ENCODE results near the gene SLC22A2. TPM values are rescaled to one million over a fixed set of nuclear protein-coding genes. Genes with fewer than 3 reads are reported as not detected.
"Not testable (repeated sequence)": the region's sequence is repeated elsewhere in the genome, so short reads cannot be mapped to it uniquely, and the experiment has no call there.

The SLC22A2 gene
- total RNA-seq (2014; rRNA removed; shearing (Covaris generic)), result not detected in 2 replicates

DNA sequence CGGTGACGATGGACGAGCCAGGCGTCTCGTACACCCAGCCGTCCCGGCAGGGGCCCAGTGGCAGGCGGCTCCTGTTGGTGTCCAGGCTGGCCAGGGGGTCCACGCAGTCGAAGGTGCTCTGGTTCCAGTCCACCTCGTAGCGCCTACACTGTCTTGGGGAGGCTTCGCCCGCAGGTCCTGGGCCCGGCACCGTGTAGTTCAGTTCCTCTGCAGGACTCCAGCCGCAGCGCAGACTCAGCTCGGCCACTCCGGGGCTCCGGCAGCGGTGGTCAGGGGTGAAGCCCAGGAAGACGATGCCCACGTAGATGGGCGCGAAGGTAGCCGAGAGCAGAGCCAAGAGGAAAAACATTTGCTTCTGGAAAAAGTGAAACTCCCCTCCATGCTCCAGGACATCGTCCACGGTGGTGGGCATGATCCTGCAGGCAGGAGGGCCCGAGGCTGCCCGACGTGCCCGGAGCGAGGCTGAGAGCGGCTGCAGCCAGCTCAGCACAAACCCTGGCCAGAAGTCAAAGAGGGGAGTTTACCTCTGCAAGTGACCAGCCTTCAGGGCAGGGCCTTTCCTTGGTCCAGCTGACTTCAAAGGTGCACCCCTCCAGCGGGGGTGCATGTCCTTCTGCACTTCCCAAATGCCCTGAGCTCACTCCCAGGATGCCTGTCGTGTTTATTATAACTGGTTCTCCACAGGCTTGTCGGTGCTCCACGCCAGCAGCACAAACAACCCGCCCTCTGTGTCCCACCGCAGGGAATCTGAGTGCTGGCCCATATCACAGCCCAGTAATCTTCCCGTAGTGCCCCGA, at the start of gene SLC22A2:
Gene SLC22A2 (minus strand): TSS at position 476 of the 797 bp plus-strand sequence. CDS start 64 bp downstream, at position 412.
- DNase-seq (ENCODE audit: low read depth), result no peak

DNA sequence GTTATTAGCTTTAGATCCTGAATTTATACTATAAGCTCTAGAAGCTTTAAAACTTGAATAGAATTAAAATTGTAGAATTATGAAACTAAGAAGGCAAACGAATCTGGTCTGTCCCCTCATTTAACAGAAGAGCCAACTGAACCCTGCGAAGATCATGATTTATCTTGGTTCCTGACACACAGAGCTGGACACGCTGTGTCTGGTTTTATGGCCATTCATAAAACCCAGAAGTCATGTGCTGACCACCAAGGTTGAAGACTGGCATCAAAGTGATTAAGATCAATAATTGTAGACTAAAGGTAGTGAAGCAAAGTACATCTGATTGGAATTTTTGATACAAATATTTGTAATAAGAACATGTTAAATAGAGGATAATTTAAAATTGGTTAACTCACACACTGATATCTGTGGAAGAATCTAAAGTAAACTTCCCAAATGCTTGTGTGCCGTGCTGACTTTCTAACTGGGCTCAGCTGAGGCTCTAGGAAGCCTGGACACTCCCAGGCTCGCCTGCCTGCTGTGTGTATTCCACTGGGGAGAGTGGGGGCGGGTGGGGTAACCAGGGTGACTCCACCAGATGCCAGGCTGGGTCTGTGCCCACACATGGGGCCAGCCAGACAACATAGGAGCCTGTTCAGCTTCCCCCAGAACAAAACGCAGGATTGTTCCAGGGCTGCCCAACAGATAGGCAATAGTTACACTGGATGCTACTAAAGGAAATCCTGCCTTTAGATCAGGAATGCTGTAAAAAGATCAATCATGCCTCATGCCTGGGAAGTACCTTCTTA, 47.5 kb upstream of the SLC22A2 start:
- no peak for DNase-seq (ENCODE audit: low read depth)

- no peak for DNase-seq (ENCODE audit: low read depth)
Measured at GRCh38 chr6:160303806-160304205, 45.2 kb upstream of the SLC22A2 start.

- not testable (repeated sequence) for DNase-seq (ENCODE audit: low read depth)
Measured at GRCh38 chr6:160302431-160303082, 43.9 kb upstream of the SLC22A2 start.

DNA sequence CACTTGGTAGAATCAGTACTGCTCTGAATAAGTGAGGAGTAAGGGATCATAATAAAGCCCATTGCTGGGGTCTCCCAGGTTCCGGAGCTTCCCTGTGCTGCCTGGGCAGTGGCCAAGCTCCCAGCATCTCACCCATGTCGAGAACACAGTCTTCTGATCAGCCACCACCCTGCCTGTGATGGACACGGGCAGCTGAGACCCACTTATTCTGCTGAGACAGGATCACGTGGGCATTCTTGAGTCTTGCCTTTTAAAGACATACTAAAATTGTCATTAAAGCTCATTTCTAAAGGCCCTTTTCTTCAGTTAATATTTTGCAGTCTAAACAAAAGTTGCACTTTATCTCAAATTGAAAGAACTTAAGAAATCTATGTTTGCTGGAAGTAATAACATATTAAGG, 42.7 kb upstream of the SLC22A2 start:
- DNase-seq (ENCODE audit: low read depth), result no peak

GRCh38 chr6:160300076-160300695, 41.6 kb upstream of the SLC22A2 start:
- DNase-seq (ENCODE audit: low read depth), result peak; percentile 45

DNA sequence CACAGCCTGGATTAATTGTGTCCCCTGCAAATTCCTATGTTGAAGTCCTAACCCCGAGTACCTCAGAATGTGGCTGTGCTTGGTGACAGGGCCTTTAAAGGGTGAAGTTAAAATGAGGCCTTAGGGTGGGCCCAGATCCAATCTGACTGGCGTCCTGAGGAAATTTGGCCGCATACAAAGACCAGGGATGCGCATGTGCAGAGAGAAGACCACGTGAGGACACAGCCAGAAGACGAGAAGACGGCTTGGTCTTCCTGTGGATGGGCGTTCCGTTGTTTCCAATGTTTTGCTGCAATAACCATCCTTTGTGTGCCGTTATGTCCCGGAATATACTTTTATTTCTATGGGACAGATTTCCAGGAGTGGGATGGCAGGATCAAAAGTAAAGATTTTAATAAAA, 40.9 kb upstream of the SLC22A2 start:
- no peak for DNase-seq (ENCODE audit: low read depth)

DNA sequence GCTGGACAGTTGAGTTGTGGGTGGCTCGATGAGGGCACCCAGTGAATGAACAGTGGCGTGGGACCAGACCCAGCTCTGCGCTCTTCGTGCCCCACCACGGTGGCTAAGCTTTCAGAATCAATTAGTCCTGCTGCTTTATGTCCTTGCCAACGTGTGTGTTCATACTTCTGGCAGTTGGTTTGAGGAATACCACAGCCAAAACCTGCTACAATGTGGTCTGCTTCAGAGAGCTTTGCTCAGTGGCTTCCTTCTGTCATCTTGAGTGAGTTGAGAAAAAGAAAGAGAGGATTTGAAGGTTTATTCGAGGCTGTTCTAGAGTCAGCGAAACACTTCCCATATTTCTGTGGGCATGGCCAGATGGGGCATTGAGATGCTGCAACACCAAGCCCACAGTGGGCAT, 39.5 kb upstream of the SLC22A2 start:
- no peak for DNase-seq (ENCODE audit: low read depth)

GRCh38 chr6:160297310-160297709, 38.7 kb upstream of the SLC22A2 start:
- peak; percentile 21 for DNase-seq (ENCODE audit: low read depth)

DNA sequence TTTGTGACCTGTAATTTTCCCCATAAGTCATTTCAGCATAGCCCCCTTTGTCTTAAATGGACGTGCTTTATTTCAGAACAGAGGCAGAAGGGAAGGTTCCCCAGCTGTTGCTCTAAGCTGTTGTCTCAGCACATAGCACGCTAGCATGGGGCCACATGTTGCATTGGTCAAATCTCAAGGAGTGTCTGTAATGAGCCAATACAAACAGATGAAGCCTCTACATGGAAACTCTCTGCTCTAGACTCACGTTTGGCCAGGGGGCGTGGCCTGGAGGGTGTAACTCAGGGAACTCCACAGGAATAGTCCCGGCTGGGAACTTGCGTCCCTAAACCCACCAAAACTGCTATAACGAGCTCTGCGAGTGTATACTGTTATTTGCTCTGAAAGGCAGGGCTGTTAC, 35.2 kb upstream of the SLC22A2 start:
- peak; percentile 64 for DNase-seq (ENCODE audit: low read depth)

DNA sequence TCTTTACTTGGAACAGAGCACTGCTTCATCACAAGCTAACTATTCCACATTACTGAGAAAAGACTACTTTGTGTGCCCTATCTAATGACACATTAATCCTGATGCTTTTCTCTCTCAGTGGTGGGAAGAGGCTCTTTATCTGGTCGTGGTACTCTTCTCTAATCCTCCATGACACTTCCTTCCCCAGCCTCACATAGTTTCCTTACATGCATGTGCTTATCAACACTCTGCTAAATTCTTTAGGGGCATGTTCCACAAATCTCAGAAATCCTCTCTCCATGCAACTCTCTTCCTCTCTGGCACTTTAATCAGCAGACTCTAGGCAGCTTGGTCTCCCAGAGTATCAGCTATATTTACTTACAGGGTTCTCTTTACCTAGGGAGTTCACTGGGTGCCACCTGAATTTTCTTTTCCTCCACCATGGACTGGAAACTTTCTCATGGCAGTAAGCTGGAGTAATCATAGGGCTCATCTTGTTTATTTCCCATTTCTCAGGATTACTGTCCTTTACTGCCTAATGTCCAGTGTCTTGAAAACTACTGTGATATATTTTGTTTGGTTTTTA, 27.0 kb upstream of the SLC22A2 start:
- no peak for DNase-seq (ENCODE audit: low read depth)

DNA sequence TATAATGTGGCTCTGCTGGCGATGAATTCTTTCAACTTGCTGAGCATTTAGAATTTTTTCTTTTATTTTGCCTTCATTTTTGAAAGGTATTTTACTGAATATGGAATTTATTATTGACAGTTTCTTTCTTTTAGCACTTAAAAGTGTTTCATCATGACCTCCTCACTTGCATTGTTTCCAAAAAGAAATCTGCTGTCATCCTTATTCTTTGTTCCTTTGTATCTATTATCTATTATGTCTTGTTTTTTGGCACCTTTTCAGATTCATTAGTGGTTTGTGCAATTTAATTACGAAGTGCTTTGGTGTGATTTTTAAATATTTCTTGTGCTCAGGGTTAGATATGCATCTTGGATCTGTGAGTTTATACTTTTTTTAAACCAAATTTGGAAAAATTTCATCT, 26.0 kb upstream of the SLC22A2 start:
- DNase-seq (ENCODE audit: low read depth), result no peak

DNA sequence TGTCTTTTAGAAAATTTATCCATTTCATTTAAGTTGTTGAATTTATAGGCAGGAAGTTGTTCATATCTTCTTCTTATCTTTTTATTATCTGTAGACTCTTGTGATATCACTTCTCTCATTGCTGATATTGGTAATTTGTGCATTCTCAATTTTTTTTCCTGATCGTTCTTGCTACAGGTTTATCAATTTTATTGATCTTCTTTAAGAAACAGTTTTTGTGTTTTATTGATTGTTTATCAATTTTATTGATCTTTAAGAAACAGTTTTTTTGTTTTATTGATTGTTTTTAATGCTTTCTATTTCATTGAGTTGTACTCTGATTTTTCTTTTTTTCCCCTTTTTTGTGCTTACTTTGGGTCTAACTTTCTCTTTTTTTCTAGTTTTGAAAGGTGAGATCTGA, 23.8 kb upstream of the SLC22A2 start:
- no peak for DNase-seq (ENCODE audit: low read depth)

DNA sequence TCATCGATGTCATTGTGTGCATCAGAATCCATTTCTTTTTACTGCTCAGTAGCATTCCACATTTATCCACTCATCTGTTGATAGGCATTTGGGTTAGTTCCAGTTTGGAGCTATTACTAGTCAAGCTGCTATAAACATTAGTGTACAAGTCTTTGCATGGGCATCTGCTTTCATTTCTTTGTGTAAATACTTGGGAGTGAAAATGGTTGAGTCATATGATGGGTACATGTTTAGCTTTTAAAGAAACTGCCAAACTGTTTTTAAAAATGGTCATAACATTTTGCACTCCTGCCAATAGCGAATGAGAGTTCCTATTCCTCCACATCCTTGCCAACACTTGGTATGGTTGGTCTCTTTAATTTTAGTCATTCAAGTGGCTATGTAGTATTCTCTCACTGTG, 21.2 kb upstream of the SLC22A2 start:
- peak; percentile 47 for DNase-seq (ENCODE audit: low read depth)

DNA sequence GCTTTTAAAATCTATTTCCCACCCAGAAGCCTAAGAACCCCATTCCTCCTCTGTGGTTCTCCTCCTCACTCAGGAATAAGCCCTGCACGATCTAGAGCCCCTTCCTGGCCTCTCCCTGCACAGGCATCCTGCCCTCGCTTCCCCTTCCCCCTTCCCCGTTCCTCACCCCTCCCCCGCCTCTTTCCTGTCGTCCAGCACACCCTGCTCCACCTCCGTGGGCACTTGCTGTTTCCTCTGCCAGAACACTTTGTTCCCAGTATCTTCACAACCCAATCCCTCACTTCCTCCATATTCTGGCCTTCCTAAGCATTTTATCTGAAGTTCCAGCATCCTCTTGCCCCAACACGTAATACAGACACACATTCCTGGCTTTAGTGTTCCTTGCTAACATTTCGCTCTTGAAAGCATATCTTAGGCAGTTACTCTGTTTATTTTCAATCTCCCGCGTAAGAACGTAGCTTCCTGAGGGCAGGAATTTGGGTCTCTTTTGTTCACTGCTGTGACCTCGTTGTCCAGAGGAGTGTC, 20.2 kb upstream of the SLC22A2 start:
- DNase-seq (ENCODE audit: low read depth), result no peak

DNA sequence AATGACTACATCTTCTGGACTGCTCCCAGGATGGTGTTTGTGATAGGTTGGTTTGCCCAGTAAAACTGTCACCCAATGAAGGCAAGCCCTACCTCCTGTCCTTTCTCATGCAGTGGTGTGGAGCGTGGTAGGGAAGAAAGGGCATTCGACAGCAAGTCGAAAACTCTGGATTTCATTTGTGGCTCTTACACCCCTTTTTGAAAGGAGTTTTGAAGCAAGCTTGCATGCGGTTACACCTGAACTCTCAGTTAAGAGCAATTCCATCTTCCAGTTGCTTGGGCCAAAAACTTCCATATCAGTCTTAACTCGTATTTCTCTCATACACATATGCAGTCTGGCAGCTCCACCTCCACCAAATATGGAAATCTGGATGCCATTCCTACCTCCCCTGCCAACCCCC, 19.7 kb upstream of the SLC22A2 start:
- no peak for DNase-seq (ENCODE audit: low read depth)

DNA sequence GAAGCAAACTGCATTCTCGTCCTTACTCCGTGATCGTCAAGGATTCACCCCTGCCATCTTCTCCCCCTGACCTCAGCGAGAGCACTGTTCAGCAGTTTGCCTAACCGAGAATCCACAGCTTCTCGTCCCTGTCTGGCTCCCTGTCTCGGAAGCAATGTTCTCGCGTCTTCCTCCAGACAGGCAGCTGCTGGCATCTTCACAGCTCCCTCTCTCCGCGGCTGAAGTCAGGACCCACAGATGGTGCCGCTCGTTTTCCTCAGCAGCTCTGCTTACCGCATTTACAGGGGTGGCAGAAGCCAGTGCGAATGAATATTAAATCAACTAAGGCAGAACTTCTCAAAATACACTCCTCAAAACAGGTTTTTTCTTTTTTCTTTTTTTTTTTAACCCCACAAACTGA, 18.9 kb upstream of the SLC22A2 start:
- no peak for DNase-seq (ENCODE audit: low read depth)

GRCh38 chr6:160277144-160277543, 18.5 kb upstream of the SLC22A2 start:
- no peak for DNase-seq (ENCODE audit: low read depth)

GRCh38 chr6:160276126-160276525, 17.5 kb upstream of the SLC22A2 start:
- DNase-seq (ENCODE audit: low read depth), result no peak

DNA sequence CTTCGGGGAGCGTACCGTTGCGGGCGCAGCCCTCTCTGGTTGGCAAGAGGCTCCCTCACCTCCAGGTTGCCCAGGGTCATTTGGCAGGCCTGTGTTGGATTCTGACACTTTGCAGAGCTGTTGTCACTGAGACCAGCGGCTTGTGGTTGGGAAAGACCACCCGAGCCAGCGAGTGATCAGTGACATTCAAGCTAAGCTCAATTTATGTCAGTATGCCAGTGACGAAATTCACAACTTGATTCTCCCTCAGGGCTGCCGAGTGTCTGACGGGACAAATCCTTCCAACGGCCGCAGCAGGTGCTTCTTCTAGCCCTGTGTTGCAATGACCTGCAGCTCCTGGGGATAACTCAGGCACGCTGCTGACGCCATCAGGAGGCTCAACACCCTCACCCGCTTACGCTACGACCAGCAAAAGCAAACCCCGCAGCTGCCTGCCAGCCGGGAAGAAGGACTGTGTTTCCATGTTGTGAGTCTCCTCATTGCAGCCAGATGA, 16.9 kb upstream of the SLC22A2 start:
- no peak for DNase-seq (ENCODE audit: low read depth)

DNA sequence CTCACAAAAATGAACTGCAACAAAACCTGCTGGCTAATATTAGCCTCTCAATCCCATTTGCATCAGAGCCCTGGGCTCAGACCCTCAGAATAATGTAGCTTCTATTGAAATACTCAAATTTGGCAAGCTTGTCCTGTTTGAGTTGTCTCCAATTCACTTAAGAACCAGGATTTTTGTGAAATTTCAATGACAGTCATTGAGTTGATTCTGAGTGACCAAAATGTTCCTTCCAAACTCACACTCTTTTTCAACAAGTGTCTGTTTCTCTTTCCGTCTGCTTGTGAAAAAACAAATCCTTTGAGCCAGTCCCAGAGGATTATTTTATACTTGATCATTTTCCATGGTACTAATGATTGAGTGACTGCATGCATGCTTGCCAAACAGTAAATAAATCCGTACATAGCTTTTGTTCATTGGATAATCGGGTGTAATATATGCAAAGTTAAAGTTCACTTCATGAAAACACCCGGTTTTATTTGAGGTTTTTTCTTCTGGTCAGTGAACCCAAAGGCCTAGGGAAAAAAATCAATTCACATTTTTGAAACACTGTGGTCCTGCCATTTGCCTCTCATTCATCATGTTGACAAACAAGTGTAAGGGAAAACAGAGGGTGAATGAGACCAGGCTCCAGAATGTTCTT, 16.4 kb upstream of the SLC22A2 start:
- no peak for DNase-seq (ENCODE audit: low read depth)

Measured in RPMI7951 (cell line).